NCI-H2107 (cell line): Measurements from ENCODE around the gene RBM48.
"Not testable (repeated sequence)": the region's sequence is repeated elsewhere in the genome, so short reads cannot be mapped to it uniquely, and the experiment has no call there.

Experiments
- DNase-seq: peaks from one replicate; lab custom pipeline; 2025; lab: John Stamatoyannopoulos, UW

RBM48 gene

DNA sequence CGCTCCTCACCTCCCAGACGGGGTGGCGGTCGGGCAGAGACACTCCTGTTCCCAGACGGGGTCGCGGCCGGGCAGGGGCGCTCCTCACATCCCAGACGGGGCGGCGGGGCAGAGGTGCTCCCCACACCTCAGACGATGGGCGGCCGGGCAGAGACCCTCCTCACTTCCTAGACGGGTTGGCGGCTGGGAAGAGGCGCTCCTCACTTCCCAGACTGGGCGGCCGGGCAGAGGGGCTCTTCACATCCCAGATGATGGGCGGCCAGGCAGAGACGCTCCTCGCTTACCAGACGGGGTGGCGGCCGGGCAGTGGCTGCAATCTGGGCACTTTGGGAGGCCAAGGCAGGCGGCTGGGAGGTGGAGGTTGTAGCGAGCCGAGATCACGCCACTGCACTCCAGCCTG lies 16.5 kb downstream of the RBM48 start:
- not testable (repeated sequence) for DNase-seq

GRCh38 chr7:92546856-92547497 lies 18.4 kb downstream of the RBM48 start:
- no peak for DNase-seq

DNA sequence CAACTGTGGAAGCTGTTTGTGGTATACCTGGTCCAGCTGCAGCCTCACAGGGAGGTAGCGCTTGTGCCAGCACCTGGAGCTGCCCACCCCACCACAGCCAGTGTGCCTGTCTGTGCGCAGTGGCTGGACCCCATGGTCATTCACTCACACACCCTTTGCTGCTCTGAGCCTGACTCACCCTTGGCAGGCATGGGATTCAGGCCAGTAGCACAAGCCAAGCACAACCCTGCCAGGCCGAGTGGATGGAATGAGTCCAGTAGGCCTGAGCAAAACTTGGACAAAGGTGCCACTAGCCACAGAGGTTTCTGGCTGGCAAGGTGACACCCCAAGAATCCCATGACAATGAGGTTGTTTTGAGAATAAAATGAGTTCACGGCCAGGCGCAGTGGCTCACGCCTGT lies 19.0 kb downstream of the RBM48 start:
- no peak for DNase-seq

GRCh38 chr7:92550194-92550593 lies 21.6 kb downstream of the RBM48 start:
- no peak for DNase-seq

- DNase-seq: no peak
These were observed 28.7 kb downstream of the RBM48 start for GRCh38 chr7:92557249-92557648.

GRCh38 chr7:92557808-92558362 lies 29.3 kb downstream of the RBM48 start:
- DNase-seq: no peak

DNA sequence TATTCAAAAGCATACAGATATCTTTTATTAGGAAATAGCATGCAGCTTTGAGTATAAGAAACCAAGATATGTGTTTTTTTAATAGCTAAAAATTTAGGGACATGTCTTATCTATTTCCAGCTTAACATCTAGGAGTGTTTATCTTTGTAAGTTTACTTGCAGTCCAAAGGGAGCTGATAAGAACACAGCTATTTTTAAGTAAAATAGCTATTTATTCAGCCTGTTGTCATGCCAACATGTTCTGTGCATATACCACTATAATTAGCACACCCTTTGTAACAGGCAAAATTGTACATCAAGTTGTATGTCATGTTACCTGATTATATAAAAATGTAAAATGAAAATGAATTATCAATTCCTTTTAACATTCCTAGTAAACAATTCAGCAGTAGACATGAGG lies 32.0 kb downstream of the RBM48 start:
- DNase-seq: no peak

GRCh38 chr7:92563345-92563744 lies 34.8 kb downstream of the RBM48 start:
- DNase-seq: no peak

DNA sequence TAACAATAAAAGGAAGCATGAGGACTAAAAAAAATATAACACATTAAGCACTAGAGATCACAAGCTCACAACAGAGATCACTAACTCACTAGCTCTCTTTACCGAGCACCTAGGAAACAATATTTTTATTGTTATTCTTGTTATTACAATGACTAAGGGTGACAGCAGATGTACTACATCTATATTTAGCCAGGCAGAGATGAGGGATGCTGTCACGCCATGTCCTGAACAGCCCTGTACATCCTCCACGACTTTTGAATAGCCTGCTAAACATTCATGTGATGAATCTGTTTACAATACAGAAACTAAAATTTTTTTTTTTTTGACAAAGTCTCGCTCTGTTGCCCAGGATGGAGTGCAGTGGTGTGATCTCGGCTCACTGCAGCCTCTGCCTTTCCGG lies 38.9 kb downstream of the RBM48 start:
- DNase-seq: no peak

GRCh38 chr7:92569137-92569536 lies 40.5 kb downstream of the RBM48 start:
- no peak for DNase-seq

DNA sequence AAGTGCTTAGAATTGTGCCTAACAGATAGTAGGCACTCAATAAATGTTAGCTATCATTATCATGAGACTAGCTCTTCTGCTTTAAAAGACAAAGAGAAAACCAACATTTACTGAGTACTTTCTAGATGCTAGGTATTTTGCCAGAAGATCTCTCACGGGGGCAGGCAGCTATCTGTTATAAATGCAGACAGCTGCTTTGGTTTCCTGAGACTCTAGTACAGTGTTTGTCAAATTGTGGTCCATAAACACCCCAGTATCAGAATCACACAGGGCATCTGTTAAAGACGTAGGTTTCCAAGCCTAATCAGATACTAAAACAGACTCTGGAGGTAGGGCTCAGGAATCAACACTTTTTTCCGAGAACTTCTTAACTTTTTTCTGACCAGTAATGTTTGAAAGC lies 47.7 kb downstream of the RBM48 start:
- no peak for DNase-seq

GRCh38 chr7:92582948-92583347 lies 54.4 kb downstream of the RBM48 start:
- no peak for DNase-seq

DNA sequence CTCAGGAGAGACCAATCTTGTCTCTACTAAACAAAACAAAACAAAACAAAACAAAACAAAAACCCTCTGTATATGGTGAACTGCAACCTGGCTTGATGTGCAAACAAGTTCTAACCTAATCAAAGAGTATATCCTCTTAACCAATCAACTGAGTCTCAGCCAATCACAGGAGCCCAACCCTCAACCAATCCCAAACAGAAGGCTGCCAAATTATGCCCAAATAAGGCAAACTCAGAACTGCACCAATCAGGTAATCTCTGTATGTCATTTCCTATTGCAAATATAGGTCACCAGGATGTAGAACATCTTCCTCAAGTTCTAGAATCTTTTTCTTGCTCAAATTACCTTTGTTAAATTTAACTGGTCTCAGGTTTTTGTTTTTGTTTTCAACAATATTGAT lies 56.4 kb downstream of the RBM48 start:
- no peak for DNase-seq

DNA sequence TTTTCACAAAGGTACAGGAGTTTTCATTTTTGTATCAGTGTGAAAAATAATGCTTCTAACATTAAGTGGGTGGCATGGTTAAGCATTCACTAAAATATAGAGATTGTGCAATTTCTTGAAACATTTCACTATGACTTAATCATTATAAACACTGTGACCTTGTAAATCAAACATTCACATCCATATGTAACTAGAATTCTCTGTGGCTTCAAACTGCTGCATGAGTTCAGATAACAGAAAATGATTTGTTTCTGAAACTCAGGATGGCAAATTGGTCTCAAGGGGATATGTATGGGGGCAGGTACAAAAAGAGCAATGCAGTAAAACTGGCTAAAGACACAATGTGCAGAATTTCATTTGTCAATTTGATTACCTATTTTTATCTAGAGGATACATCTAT lies 57.8 kb downstream of the RBM48 start:
- no peak for DNase-seq

DNA sequence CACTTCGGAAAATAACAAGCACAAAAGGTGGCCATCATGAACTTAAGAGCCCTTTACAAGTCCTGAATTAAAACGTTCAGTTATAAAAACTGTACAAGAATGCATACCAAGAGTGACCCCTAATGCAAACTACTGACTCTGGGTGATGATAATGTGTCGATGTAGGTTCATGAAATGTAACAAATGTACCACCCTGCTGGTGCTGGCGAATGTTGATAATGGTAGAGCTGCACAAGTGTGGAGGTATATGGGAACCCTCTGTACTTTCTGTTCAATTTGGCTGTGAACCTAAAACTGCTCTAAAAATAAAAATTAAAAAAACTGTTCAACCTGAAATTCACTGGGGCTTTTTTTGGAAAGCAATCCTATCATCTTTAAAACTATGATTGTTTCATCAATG lies 58.2 kb downstream of the RBM48 start:
- DNase-seq: no peak
